Measurements from ENCODE around the gene ACCSL.

ACCSL gene

GRCh38 chr11:44072757-44073658 is 25.2 kb downstream of the ACCSL start:
- Histone ChIP-seq H3K27ac (ENCODE audit: low read depth, low read length) (no peak overlapping the region), H3K4me1 (ENCODE audit: control insufficient read depth in 1 of 2, insufficient read depth in 2 of 2, low read length in 2 of 2) (no peaks in the 10 kb centered on the region), H3K36me3 (ENCODE audit: control insufficient read depth in 1 of 2, insufficient read depth in 2 of 2, low read length in 2 of 2) (peaks cover 4 to 18% of the 10 kb centered on the region in 2 donors), H3K9me3 (ENCODE audit: control insufficient read depth in 1 of 2, low read length in 2 of 2) (no peaks in the 10 kb centered on the region), H3K4me3 (ENCODE audit: low read depth in 1 of 2, low read length in 2 of 2) (no peak overlapping the region), H3K27me3 (ENCODE audit: control insufficient read depth in 1 of 2, insufficient read depth in 2 of 2, low read length in 2 of 2) (no peaks in the 10 kb centered on the region), H3K9ac (ENCODE audit: low read depth in 1 of 2, low read length in 2 of 2) (no peak overlapping the region)

GRCh38 chr11:44078794-44079193 is 31.0 kb downstream of the ACCSL start:
- Histone ChIP-seq H3K4me3 (ENCODE audit: low read depth in 1 of 2, low read length in 2 of 2) (no peak overlapping the region), H3K27ac (ENCODE audit: low read depth, low read length) (no peak overlapping the region), H3K4me1 (ENCODE audit: control insufficient read depth in 1 of 2, insufficient read depth in 2 of 2, low read length in 2 of 2) (no peaks in the 10 kb centered on the region), H3K9ac (ENCODE audit: low read depth in 1 of 2, low read length in 2 of 2) (no peak overlapping the region), H3K27me3 (ENCODE audit: control insufficient read depth in 1 of 2, insufficient read depth in 2 of 2, low read length in 2 of 2) (no peaks in the 10 kb centered on the region), H3K9me3 (ENCODE audit: control insufficient read depth in 1 of 2, low read length in 2 of 2) (no peaks in the 10 kb centered on the region), H3K36me3 (ENCODE audit: control insufficient read depth in 1 of 2, insufficient read depth in 2 of 2, low read length in 2 of 2) (peaks cover 10 to 29% of the 10 kb centered on the region in 2 donors)

DNA sequence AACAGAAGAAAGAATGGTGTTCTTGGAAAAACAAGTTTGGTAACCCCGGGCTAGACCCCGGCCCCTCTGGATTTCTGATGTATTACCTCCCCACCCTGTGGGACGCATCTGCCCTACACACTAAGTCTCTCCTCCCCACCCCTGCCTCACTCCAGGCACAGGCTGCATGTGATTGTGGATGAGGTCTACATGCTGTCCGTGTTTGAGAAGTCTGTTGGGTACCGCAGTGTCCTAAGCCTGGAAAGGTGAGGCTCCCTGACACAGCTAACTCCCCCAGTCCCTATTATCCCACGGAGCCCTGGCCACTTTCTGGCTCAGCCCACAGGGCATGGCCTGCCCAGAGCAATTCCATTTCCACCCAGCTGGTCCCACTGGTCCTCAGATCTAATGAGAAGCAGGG is 31.6 kb downstream of the ACCSL start:
- Histone ChIP-seq H3K9me3 (ENCODE audit: control insufficient read depth in 1 of 2, low read length in 2 of 2) (no peaks in the 10 kb centered on the region), H3K36me3 (ENCODE audit: control insufficient read depth in 1 of 2, insufficient read depth in 2 of 2, low read length in 2 of 2) (peaks cover 10 to 29% of the 10 kb centered on the region in 2 donors), H3K4me1 (ENCODE audit: control insufficient read depth in 1 of 2, insufficient read depth in 2 of 2, low read length in 2 of 2) (no peaks in the 10 kb centered on the region), H3K9ac (ENCODE audit: low read depth in 1 of 2, low read length in 2 of 2) (no peak overlapping the region), H3K4me3 (ENCODE audit: low read depth in 1 of 2, low read length in 2 of 2) (no peak overlapping the region), H3K27me3 (ENCODE audit: control insufficient read depth in 1 of 2, insufficient read depth in 2 of 2, low read length in 2 of 2) (no peaks in the 10 kb centered on the region), H3K27ac (ENCODE audit: low read depth, low read length) (no peak overlapping the region)

GRCh38 chr11:44080951-44081350 is 33.2 kb downstream of the ACCSL start:
- Histone ChIP-seq H3K36me3 (ENCODE audit: control insufficient read depth in 1 of 2, insufficient read depth in 2 of 2, low read length in 2 of 2) (peaks cover 10 to 22% of the 10 kb centered on the region in 2 donors), H3K9ac (ENCODE audit: low read depth in 1 of 2, low read length in 2 of 2) (no peak overlapping the region), H3K4me3 (ENCODE audit: low read depth in 1 of 2, low read length in 2 of 2) (no peak overlapping the region), H3K27ac (ENCODE audit: low read depth, low read length) (no peak overlapping the region), H3K9me3 (ENCODE audit: control insufficient read depth in 1 of 2, low read length in 2 of 2) (no peaks in the 10 kb centered on the region), H3K4me1 (ENCODE audit: control insufficient read depth in 1 of 2, insufficient read depth in 2 of 2, low read length in 2 of 2) (no peaks in the 10 kb centered on the region), H3K27me3 (ENCODE audit: control insufficient read depth in 1 of 2, insufficient read depth in 2 of 2, low read length in 2 of 2) (no peaks in the 10 kb centered on the region)

GRCh38 chr11:44082645-44083044 is 34.9 kb downstream of the ACCSL start:
- H3K9ac ChIP-seq (ENCODE audit: low read depth in 1 of 2, low read length in 2 of 2) = no peak overlapping the region
- no peak overlapping the region for H3K4me3 ChIP-seq (ENCODE audit: low read depth in 1 of 2, low read length in 2 of 2)
- no peak overlapping the region for H3K27ac ChIP-seq (ENCODE audit: low read depth, low read length)
- no peaks in the 10 kb centered on the region for H3K9me3 ChIP-seq (ENCODE audit: control insufficient read depth in 1 of 2, low read length in 2 of 2)
- no peaks in the 10 kb centered on the region for H3K4me1 ChIP-seq (ENCODE audit: control insufficient read depth in 1 of 2, insufficient read depth in 2 of 2, low read length in 2 of 2)
- H3K36me3 ChIP-seq (ENCODE audit: control insufficient read depth in 1 of 2, insufficient read depth in 2 of 2, low read length in 2 of 2) = peaks cover 10 to 19% of the 10 kb centered on the region in 2 donors
- no peaks in the 10 kb centered on the region for H3K27me3 ChIP-seq (ENCODE audit: control insufficient read depth in 1 of 2, insufficient read depth in 2 of 2, low read length in 2 of 2)

DNA sequence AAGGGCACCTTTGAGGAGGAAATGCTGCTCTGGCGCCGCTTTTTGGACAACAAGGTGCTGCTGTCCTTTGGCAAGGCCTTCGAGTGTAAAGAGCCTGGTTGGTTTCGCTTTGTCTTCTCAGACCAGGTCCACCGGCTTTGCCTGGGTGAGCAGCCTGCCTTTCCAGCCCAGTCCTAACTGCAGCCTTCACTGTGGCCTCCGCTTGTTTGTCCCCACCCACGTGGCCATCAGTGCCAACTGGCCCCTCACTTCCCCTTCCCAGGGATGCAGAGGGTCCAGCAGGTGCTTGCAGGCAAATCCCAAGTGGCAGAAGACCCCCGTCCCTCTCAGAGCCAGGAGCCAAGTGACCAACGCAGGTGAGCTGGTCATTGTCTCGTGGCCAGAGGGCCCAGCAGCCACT is 35.7 kb downstream of the ACCSL start:
- no peaks in the 10 kb centered on the region for H3K4me1 ChIP-seq (ENCODE audit: control insufficient read depth in 1 of 2, insufficient read depth in 2 of 2, low read length in 2 of 2)
- no peak overlapping the region for H3K27ac ChIP-seq (ENCODE audit: low read depth, low read length)
- no peaks in the 10 kb centered on the region for H3K27me3 ChIP-seq (ENCODE audit: control insufficient read depth in 1 of 2, insufficient read depth in 2 of 2, low read length in 2 of 2)
- no peak overlapping the region for H3K9ac ChIP-seq (ENCODE audit: low read depth in 1 of 2, low read length in 2 of 2)
- H3K36me3 ChIP-seq (ENCODE audit: control insufficient read depth in 1 of 2, insufficient read depth in 2 of 2, low read length in 2 of 2) = peaks cover 7 to 15% of the 10 kb centered on the region in 2 donors
- no peak overlapping the region for H3K4me3 ChIP-seq (ENCODE audit: low read depth in 1 of 2, low read length in 2 of 2)
- no peaks in the 10 kb centered on the region for H3K9me3 ChIP-seq (ENCODE audit: control insufficient read depth in 1 of 2, low read length in 2 of 2)

DNA sequence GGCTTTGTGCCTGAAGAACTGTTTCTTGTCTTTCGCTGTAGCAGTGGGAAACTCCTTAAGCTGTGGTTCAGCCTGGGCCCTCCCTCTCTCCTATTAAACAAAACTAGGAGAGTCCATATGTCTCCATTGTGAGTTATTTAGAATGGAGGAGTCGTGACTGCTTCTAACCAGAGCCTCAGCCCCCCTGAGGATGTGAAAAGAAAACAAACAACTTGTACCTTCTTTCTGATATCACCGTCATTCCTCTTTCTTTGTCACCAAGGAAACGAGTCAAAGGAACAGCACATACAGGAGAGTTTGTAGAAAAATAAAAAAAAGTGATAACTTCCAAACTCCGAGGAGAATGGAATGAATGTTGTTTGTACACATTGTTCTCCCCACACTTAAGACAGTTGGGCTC is 36.1 kb downstream of the ACCSL start:
- H3K4me3 ChIP-seq (ENCODE audit: low read depth in 1 of 2, low read length in 2 of 2) = no peak overlapping the region
- H3K9me3 ChIP-seq (ENCODE audit: control insufficient read depth in 1 of 2, low read length in 2 of 2) = no peaks in the 10 kb centered on the region
- H3K36me3 ChIP-seq (ENCODE audit: control insufficient read depth in 1 of 2, insufficient read depth in 2 of 2, low read length in 2 of 2) = peaks cover 5 to 11% of the 10 kb centered on the region in 2 donors
- no peaks in the 10 kb centered on the region for H3K27me3 ChIP-seq (ENCODE audit: control insufficient read depth in 1 of 2, insufficient read depth in 2 of 2, low read length in 2 of 2)
- H3K4me1 ChIP-seq (ENCODE audit: control insufficient read depth in 1 of 2, insufficient read depth in 2 of 2, low read length in 2 of 2) = no peaks in the 10 kb centered on the region
- no peak overlapping the region for H3K9ac ChIP-seq (ENCODE audit: low read depth in 1 of 2, low read length in 2 of 2)
- no peak overlapping the region for H3K27ac ChIP-seq (ENCODE audit: low read depth, low read length)

DNA sequence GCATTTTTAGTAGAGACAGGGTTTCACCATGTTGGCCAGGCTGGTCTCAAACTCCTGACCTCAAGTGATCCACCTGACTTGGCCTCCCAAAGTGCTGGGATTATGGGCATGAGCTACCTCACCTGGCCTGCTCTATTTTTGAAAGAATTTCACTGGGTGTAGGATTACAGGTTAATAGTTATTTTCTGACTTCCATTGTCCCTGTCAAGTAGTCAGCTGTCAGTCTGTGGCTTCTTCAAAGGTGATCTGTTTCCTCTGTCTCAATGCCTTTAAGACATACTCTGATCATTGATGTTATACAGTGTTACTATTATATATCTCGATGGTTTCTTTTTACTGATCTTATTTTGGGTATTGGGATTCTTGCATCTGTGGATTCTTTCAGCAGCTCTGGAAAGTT is 37.5 kb downstream of the ACCSL start:
- Histone ChIP-seq H3K36me3 (ENCODE audit: control insufficient read depth in 1 of 2, insufficient read depth in 2 of 2, low read length in 2 of 2) (peaks cover 2 to 9% of the 10 kb centered on the region in 2 donors), H3K9ac (ENCODE audit: low read depth in 1 of 2, low read length in 2 of 2) (no peak overlapping the region), H3K27ac (ENCODE audit: low read depth, low read length) (no peak overlapping the region), H3K27me3 (ENCODE audit: control insufficient read depth in 1 of 2, insufficient read depth in 2 of 2, low read length in 2 of 2) (no peaks in the 10 kb centered on the region), H3K4me1 (ENCODE audit: control insufficient read depth in 1 of 2, insufficient read depth in 2 of 2, low read length in 2 of 2) (no peaks in the 10 kb centered on the region), H3K9me3 (ENCODE audit: control insufficient read depth in 1 of 2, low read length in 2 of 2) (no peaks in the 10 kb centered on the region), H3K4me3 (ENCODE audit: low read depth in 1 of 2, low read length in 2 of 2) (no peak overlapping the region)

DNA sequence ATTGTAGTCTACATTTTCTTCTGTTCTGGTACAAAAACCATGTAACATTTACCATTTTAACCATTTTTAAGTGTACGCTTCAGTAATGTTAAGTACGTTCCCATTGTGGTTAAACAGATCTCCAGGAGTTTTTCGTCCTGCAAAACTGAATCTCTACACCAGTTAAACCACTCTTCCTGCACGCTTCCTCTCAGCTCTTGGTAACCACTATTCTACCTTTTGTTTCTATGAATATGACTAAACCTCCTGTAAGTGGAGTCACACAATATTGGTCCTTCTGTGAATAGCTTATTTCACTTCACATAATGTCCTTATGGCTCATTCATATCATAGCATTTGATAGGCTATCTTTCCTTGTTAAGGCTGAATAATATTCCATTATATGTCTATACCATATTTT is 40.6 kb downstream of the ACCSL start:
- H3K4me1 ChIP-seq (ENCODE audit: control insufficient read depth in 1 of 2, insufficient read depth in 2 of 2, low read length in 2 of 2) = no peaks in the 10 kb centered on the region

GRCh38 chr11:44088871-44089270 is 41.1 kb downstream of the ACCSL start:
- Histone ChIP-seq H3K27ac (ENCODE audit: low read depth, low read length) (no peak overlapping the region), H3K9ac (ENCODE audit: low read depth in 1 of 2, low read length in 2 of 2) (no peak overlapping the region), H3K36me3 (ENCODE audit: control insufficient read depth in 1 of 2, insufficient read depth in 2 of 2, low read length in 2 of 2) (no peaks in the 10 kb centered on the region), H3K4me3 (ENCODE audit: low read depth in 1 of 2, low read length in 2 of 2) (no peak overlapping the region), H3K4me1 (ENCODE audit: control insufficient read depth in 1 of 2, insufficient read depth in 2 of 2, low read length in 2 of 2) (no peaks in the 10 kb centered on the region), H3K27me3 (ENCODE audit: control insufficient read depth in 1 of 2, insufficient read depth in 2 of 2, low read length in 2 of 2) (no peaks in the 10 kb centered on the region), H3K9me3 (ENCODE audit: control insufficient read depth in 1 of 2, low read length in 2 of 2) (no peaks in the 10 kb centered on the region)

More for the DNA sequence above, 40.6 kb downstream of the ACCSL start:
- Histone ChIP-seq H3K27me3 (ENCODE audit: control insufficient read depth in 1 of 2, insufficient read depth in 2 of 2, low read length in 2 of 2) (no peaks in the 10 kb centered on the region), H3K36me3 (ENCODE audit: control insufficient read depth in 1 of 2, insufficient read depth in 2 of 2, low read length in 2 of 2) (peaks cover 0 to under 1% of the 10 kb centered on the region in 2 donors), H3K9me3 (ENCODE audit: control insufficient read depth in 1 of 2, low read length in 2 of 2) (no peaks in the 10 kb centered on the region), H3K4me3 (ENCODE audit: low read depth in 1 of 2, low read length in 2 of 2) (no peak overlapping the region), H3K9ac (ENCODE audit: low read depth in 1 of 2, low read length in 2 of 2) (no peak overlapping the region), H3K27ac (ENCODE audit: low read depth, low read length) (no peak overlapping the region)

Data from duodenal mucosa (tissue), 2 donors.